NCI-H2196 (cell line): ENCODE data around the gene FANCB.

Experiments used
- DNase-seq: peaks from one replicate; lab custom pipeline; 2025; ENCODE audit not compliant: unreplicated experiment; lab: John Stamatoyannopoulos, UW

Gene FANCB

DNA sequence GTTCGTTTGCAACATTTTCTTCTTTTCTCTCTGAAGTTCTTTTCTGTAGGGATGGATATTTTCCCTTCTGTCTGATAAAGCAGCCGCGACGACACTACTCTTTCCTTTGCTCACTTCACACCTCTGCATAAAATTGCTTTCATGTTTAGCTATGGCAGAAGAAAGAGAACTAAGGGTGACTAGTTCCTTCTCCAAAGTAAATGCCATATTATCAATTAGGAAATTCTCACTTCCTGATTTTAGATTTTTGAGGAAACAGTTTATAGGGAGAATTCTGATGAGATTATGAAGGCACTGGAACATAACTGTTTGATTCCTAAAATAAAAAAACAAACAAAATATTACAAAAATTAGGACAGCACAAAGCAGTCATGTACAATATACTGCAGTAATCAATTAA, 29.2 kb downstream of the FANCB start:
- no peak for DNase-seq

DNA sequence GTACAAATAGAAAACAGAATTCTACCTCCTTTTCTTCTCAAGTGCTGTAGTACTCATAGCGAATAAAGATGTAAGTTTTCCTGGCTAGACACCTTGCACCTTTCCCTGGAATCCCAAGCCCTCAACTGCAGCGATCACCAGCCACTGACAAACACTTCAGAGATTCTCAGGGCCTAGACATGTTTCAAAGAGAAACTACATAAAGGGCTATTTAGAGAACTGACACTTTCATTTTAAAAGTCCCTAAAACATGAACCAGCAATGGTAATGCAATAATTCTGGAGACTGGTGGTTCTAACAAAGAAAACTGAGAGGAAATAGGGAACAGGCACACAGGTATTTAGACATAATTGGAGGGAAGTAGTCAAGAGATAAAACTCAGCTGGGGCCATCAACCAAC, 35.7 kb downstream of the FANCB start:
- DNase-seq: no peak

DNA sequence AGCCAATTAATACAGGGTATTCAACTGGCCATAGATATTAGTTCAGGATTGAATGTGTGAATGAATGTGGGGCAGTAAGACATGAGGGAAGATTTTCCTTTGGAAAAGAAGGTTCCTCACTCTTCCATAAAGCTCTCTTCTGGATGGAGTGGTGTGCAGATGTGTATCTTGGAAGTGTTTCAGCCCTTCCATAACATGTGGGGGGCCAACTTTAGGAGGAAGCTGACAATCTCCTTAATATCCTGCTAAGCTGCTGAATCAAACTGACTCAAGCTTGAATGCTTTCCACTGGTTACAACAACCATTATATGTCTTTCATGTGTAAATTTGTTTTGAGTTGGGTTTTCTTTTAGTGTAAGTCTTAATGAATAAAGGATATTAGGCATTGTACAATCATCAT, 40.3 kb downstream of the FANCB start:
- no peak for DNase-seq

DNA sequence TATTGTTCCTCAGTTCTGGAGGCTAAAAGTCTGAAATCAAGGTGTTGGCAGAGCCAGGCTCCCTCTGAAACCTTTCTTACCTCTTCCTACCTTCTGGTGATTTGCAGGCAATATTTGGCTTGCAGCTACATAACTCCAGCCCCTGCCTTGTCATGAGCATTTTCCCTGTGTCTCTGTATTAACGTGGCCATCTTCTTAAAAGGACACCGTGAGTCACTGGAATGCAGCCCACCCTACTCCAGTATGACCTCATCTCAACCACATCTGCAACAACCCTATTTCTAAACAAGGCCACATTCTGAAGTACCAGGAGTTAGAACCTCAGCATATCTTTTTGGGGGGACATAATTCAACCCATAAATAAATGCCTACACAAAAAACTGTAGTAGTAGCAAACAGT, 40.7 kb downstream of the FANCB start:
- no peak for DNase-seq

DNA sequence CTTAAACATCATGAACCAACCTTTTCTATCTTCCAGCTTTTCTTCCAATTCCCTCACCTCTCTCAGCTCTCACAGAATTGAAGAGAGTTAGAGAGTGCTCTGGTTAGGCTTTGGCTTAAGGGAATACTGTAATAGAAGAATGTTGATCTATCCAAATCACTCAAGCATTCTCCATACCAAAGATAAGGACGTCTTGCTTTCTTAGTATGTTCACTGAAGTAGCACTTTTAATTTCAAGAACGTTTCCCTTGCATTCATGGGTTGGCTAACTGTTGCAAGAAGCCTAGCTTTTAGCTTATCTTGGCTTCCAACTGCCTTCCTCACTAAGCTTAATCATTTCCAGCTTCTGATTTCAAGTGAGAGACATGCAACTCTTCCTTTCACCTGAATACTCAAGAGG, 43.2 kb downstream of the FANCB start:
- no peak for DNase-seq

DNA sequence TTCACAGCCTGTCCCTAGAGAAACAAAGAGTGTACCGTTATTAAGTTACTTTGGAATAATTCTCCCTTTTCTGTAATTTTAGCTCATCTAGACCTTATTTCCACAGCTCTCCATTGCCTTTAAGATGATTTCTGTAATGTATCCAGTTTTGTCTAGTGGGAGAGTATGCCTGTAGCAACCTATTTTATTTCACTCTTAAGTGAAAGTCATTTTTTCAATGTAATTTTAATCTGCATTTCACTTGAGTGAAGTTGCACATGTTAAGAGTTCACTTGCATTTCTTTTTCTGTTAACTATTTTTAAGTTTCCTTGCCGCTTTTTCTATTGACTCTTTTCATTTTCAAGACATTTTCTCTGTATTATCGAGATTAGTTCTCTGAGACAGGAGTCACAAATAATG, 46.5 kb downstream of the FANCB start:
- no peak for DNase-seq

DNA sequence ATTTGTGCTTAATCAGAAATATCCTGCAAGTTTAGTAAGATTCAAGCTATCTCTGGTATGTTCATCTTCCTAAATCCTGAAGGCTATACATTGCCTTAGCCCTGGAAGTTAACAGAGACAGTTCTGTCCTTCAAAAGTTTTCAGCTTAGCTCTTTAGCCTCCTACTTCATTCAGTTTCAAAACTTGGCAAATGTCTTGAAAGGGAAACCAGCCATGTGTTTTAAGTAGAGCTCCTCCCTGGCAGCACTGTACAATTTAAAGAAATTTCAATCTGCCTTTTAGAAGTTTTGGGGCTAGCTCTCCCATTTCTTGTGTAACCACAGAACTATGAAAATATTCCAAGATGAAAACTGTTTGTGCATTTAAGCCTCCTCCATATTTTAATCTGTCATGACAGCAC, 47.0 kb downstream of the FANCB start:
- DNase-seq: no peak

DNA sequence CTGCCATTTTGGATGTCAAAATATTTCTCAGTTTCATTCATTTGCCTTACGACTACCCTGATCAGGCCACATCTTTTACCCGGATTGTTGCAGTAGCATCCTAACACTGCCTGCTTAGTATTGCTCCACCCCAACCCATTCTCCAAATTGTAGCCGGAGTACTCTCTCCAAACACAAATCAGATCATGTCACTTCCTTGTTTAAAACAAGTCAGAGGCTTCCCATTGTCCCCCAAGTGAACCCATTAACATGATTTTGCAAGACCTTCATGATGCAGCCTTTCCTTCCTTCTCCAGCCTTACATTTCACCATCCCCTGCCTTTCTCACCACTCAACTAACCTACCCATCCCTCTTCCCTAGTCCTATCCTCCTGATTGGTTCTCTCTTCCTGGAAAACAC, 53.1 kb downstream of the FANCB start:
- DNase-seq: no peak

DNA sequence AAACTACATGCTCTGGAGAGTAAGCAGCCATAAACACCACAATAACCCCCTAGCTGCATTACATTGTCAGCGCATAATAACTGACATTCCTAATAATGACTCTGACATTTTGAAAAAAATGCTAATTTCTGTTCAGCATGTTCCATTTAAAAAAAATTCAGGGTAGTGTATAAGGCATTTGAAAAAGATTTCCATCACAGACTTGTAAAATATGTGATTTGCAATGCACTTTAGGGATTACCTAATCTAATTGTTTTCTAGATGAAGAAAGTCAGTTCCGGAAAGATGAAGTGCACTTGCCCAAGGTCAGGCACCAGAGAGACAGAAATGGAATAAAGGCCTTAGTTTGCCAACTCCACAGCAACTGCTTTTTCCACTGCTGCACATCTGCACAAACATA, 55.3 kb downstream of the FANCB start:
- DNase-seq: no peak

DNA sequence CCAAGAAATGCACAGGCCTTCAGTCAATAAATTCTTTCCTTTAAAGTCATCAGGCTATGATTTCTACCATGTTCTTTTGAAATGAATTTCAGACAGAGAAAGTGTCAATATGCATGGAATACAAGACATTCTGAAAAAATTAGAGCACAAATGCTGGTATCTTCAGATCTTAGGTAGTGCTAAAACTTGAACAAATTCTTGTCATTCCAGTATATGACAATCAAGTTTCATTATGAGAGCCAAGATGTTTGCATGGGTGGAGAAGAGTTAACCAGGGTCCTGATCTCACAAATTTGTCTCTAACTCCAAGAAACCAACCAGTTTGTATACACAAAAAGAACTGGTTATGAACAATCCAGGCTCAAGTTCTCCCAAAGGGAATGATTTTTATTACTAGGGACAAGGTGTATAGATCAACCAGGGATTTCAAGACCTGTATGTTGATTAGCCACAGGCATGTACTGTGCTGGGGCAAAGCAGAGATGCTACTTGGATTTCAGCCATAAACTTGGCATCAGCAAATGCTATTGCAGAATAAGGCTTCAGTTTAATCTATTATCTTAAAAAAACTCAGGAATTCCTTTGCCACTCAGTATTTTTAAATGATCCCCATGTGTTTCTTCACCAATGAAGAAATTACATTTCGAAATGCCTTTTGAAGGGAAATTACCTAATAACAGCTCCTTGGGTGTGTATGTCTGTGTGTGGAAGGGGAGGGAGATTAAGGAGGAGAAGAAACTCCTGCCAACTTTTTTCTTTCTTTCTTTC, 69.7 kb downstream of the FANCB start:
- no peak for DNase-seq

DNA sequence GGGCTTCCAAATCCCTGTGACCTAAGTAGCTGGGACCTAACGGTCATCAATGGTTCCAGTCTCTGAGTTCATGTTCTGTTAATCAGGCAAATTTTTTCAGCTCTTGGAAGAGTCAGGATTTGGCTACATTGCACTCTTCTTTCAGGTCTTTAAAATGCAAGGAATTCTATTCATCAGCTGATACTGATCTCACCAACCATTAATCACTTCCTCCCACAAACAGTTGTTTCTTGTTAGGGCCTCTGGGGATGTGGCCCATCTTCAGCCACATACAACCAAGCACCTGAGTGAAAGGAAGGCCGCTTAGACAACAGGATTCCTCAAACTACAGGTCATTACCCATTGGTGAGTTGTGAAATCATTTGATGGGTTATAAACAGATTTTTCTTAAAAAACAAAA, 71.7 kb downstream of the FANCB start:
- DNase-seq: no peak

DNA sequence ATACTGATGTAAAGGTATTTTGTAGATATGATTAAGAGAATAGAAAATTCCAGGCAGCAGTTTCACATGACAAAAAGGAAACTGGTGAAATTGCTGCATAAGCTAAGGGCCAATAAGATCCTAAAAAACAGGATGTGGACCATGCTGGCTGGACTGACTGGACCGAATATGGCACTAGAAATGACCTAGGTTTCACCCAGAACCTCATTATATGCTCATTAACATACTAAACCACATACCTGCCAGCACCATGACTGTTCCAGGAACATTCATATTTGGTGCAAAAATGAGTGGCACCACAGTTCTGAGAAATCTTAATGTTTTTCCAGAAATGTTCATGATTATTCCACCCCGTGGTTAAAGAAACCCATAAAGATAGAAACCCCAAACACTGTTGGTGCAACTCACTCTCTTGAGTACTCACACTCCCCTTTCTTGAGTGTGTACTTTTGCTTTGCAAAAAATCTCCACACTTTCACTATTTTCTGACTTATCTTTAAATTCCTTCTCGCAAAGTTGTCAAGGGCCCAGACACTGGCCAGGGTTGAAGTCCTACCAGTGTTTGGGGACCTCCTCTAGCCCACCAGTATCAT, 74.0 kb downstream of the FANCB start:
- DNase-seq: no peak
